GF-D8 (cell line): ENCODE results near the gene MORC3.

ENCODE experiments used
- DNase-seq: peaks from one replicate; lab custom pipeline; 2025; lab: John Stamatoyannopoulos, UW

The MORC3 gene

DNA sequence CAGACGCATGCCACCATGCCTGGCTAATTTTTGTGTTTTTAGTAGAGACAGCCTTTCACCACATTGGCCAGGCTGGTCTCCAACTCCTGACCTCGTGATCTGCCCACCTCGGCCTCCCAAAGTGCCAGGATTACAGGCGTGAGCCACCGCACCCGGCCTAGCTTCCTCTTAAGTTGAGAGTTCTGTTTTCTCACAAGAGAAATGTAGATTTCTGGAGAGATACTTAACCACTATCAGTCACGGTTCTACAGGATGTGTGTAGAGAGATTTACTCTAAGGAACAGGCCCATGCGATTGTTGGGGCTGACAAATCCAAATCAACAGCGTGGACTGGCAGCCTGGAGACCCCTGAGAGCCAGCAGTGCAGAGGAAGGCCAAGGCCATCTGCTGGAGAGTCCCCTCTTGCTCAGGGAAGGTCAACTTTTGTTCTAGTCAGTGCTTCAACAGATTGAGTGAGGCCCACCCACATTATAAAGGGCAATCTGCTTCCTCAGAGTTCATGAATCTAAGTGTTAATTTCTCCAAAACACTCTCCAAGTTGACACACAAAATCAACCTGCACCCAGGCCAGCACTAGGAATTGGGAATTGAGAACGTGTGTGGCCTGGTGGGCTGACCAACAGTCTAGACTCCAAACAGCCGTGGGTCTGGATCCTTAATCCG, 103.9 kb downstream of the MORC3 start:
- DNase-seq, result no peak

DNA sequence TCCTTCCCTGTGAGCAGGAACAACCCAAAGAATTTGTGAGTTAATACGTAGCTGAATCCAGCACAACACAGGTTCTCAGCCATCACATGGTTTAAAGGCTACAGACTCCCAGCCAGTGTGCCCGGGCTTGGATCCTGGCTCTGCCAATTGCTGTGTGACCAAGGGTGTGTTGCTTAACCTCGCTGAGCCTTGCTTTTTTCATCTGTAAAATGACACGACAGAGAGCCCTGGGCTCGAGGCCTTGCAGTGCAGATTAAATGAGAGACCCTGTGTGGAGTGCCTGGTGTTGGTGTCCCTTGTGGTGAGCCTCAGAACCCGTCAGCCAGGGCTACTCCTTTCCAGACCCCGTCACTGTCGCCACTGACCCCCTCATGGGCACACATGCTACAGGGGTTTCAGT, 104.6 kb downstream of the MORC3 start:
- no peak for DNase-seq

DNA sequence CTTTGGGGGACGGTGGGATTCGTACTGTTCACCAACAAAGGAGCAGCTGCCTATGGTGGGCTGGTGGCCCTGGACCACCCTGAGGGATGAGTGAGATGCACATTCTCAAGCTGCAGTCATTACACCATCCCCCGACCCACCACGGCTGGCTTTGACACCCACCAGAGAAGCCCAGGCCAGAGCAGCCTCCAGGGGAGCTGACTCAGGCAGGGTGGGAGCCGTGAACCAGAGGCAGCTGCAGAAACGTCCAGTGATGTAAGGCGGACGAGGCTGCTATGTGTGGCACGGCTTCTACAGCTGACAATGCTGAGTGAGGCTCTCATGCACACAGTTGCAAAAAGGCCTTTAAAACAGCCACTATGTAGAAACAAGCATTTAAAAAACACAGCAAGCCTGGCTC, 105.3 kb downstream of the MORC3 start:
- no peak for DNase-seq
